Heart right ventricle (tissue), 16 donors: Measurements from ENCODE around the gene PTGES3L. TPM values are rescaled to one million over a fixed set of nuclear protein-coding genes. Genes with fewer than 3 reads are reported as not detected.

Source experiments
- ATAC-seq, 8 donors: fragments of 200-7000 bp; cut with Tn5 transposase; one replicate each; pipeline ENCODE4 v1.9.1; 2020; ENCODE audit warnings: mild to moderate bottlenecking in 8 of 8, moderate library complexity in 8 of 8, moderate number of reproducible peaks in 1 of 8
- DNase-seq, 2 donors: peaks; one replicate each; pipeline ENCODE4 v3.0.0-alpha.2; 2020
- H3K27ac ChIP-seq, 10 donors: fragments of 200-600 bp; sonication (generic) in 2 of 10; one replicate each; pipeline versions ENCODE4 v1.5.0 to v1.8.0; 2020 to 2022; ENCODE audit warnings: mild to moderate bottlenecking in 3 of 10
- H3K27me3 ChIP-seq, 7 donors: fragments of 200-600 bp; one replicate each; pipeline ENCODE4 v1.8.0; 2021 to 2022; ENCODE audit warnings: mild to moderate bottlenecking in 2 of 7
- H3K36me3 ChIP-seq, 9 donors: fragments of 200-600 bp; sonication (generic) in 1 of 9; one replicate each; pipeline versions ENCODE4 v1.5.0 to v1.8.0; 2020 to 2022; ENCODE audit warnings: mild to moderate bottlenecking in 2 of 9
- H3K4me1 ChIP-seq, 9 donors: fragments of 200-600 bp; sonication (generic) in 1 of 9; one replicate each; pipeline versions ENCODE4 v1.5.0 to v1.8.0; 2020 to 2022; ENCODE audit warnings: mild to moderate bottlenecking in 4 of 9
- H3K4me3 ChIP-seq, 10 donors: fragments of 200-600 bp; sonication (generic) in 2 of 10; one replicate each; pipeline versions ENCODE4 v1.5.0 to v1.8.0; 2020 to 2022; ENCODE audit warnings: mild to moderate bottlenecking in 7 of 10, moderate library complexity in 2 of 10
- H3K9me3 ChIP-seq, 11 donors: fragments of 200-600 bp in 10 of 11; sonication (generic) in 2 of 11; one replicate each; pipeline versions ENCODE4 v1.5.0 to v1.8.0; 2013 to 2022; ENCODE audit warnings: mild to moderate bottlenecking in 2 of 11, control low read depth in 1 of 11, moderate library complexity in 1 of 11
- CTCF ChIP-seq, 9 donors: fragments of 200-600 bp; sonication (generic) in 2 of 9; IDR thresholded peaks; one replicate each; pipeline versions ENCODE4 v1.5.0 to v1.8.0; 2021 to 2022; ENCODE audit warnings: antibody characterized with exemption in 9 of 9, mild to moderate bottlenecking in 5 of 9, moderate library complexity in 1 of 9
- WGBS, 2 donors: extraction: QIAGEN DNeasy Blood & Tissue Kit; methylation state at CpG; one replicate each; pipeline ENCODE4 v1.1.7; 2013; ENCODE audit warnings: inconsistent platforms in 1 of 2; 5-methylcytosine and 5-hydroxymethylcytosine counted together
- intact Hi-C, 10 donors: fragments of 100-400 bp; cut with DNase I; formaldehyde crosslinking; loops; one replicate each; pipeline versions ENCODE4 v1.11.1 to v1.14.2; 2022
- polyA plus RNA-seq, 2 donors: library from polyadenylated mRNA; stranded (reverse); fragments of 200-250 nt; gene quantifications; one replicate each; pipeline ENCODE4 v1.2.3, GENCODE V29; 2013
- total RNA-seq, 10 donors: library from RNA; stranded (reverse); fragmentation: NEBNext Ultra II Directional in 3 of 10; extraction: Animal tissue kit (Norgen Biotek cat#: 25700) in 3 of 10; gene quantifications; one replicate each; pipeline versions ENCODE4 v1.2.1 to v1.2.4, GENCODE V29; 2021 to 2023
- donor health status: Arrhythmogenic right ventricular cardiomyopathy.
- donor health status: ischemic (EF 13 %, LVEDD 7.1; RV severe dilation, severe dysfunction).
- donor health status: healthy with polysubstance abuse.
- donor health status: DM: no; HTN: yes; CAD: no.
- donor health status: DM: no; HTN: no; CAD: no.
- donor health status: ischemic (EF 25% LVEDD 6.9; RV normal size, moderate dysfunction).
- donor health status: ischemic (EF 25% LVEDD 5.7; RV mildly dilated, moderate dysfunction).
- donor health status: healthy.
- donor health status: DM: yes; HTN: yes; CAD: no.
- donor health status: Ischemic cardiomyopathy.
- donor health status: ischemic (EF 35%, LVEDD 5.7; RV mildly dilated, moderate dysfunction).
- donor health status: nonischemic (EF 11% LVEDD 7.7; RV severe dilation, severe dysfunction).
- donor health status: DM: yes; HTN: yes; CAD: no.
- donor health status: PGD.
- donor health status: ischemic (EF 29% LVEDD 5.4; RV normal size, mild dysfunction).
- donor health status: nonischemic (EF 23%, LVEDD 6.1; RV moderate dilation, normal function).

The PTGES3L gene
- total and polyA plus RNA-seq, 12 donors, result 33.9 to 58.8 (median 40.5) TPM

GRCh38 chr17:43019418-43019817, 39.5 kb upstream of the PTGES3L start:
- Histone ChIP-seq H3K36me3 (peaks cover 0 to 43% (median 4%) of the 10 kb centered on the region in 9 donors), H3K9me3 (no peaks in the 10 kb centered on the region), H3K27me3 (no peaks in the 10 kb centered on the region), H3K4me3 (peak overlapping the region in 5 of 10 donors; percentile 2 to 99 (median 16)), H3K4me1 (peaks cover 17 to 73% (median 68%) of the 10 kb centered on the region in 9 donors), H3K27ac (peak overlapping the region; percentile 5 to 94 (median 90))
- intact Hi-C loops, result no loop called here
- WGBS, 2 donors, result 28 to 35% methylated on average over 7 of the region's 7 CpGs
- DNase-seq, result no peak
- TF ChIP-seq CTCF (IDR thresholded peaks at IDR 0.05), result no peak
- ATAC-seq, result no peak

GRCh38 chr17:43018932-43019331, 39.1 kb upstream of the PTGES3L start:
- peak overlapping the region in 8 of 10 donors; percentile 84 to 94 (median 90) for H3K27ac ChIP-seq
- intact Hi-C loops, result no loop called here
- peaks cover 0 to 48% (median 4%) of the 10 kb centered on the region in 9 donors for H3K36me3 ChIP-seq
- TF ChIP-seq CTCF (IDR thresholded peaks at IDR 0.05), result no peak
- H3K4me1 ChIP-seq, result peaks cover 17 to 73% (median 69%) of the 10 kb centered on the region in 9 donors
- ATAC-seq, result no peak
- WGBS, 2 donors, result 42 to 45% methylated on average over 4 of the region's 4 CpGs
- DNase-seq, result no peak
- H3K4me3 ChIP-seq, result no peak overlapping the region
- no peaks in the 10 kb centered on the region for H3K9me3 ChIP-seq
- H3K27me3 ChIP-seq, result no peaks in the 10 kb centered on the region

GRCh38 chr17:43018008-43018853, 38.4 kb upstream of the PTGES3L start:
- ATAC-seq, result no peak
- DNase-seq, result no peak
- Histone ChIP-seq H3K27ac (peak overlapping the region in 6 of 10 donors; percentile 20 to 94 (median 90)), H3K36me3 (peaks cover 0 to 55% (median 4%) of the 10 kb centered on the region in 9 donors), H3K27me3 (no peaks in the 10 kb centered on the region), H3K4me1 (peaks cover 17 to 78% (median 76%) of the 10 kb centered on the region in 9 donors), H3K4me3 (no peak overlapping the region), H3K9me3 (no peaks in the 10 kb centered on the region)
- intact Hi-C loops, result no loop called here
- 60% methylated on average over 19 of the region's 19 CpGs for WGBS, 2 donors
- TF ChIP-seq CTCF (IDR thresholded peaks at IDR 0.05), result no peak

GRCh38 chr17:43016216-43016615, 36.3 kb upstream of the PTGES3L start:
- Histone ChIP-seq H3K36me3 (peaks cover 0 to 70% (median 4%) of the 10 kb centered on the region in 9 donors), H3K27me3 (no peaks in the 10 kb centered on the region), H3K4me3 (no peak overlapping the region), H3K4me1 (peaks cover 24 to 91% (median 76%) of the 10 kb centered on the region in 9 donors), H3K27ac (peak overlapping the region; percentile 26 to 85 (median 77)), H3K9me3 (no peaks in the 10 kb centered on the region)
- WGBS, 2 donors, result 85 to 92% methylated on average over 7 of the region's 7 CpGs
- no peak for DNase-seq
- no peak for ATAC-seq
- TF ChIP-seq CTCF (IDR thresholded peaks at IDR 0.05), result no peak
- intact Hi-C loops, result no loop called here
